RWPE2 (cell line): ENCODE data around the gene CHRNA3.

Experiments used
- ATAC-seq: fragments of 200-7000 bp; cut with Tn5 transposase; 3 replicates; pipeline ENCODE4 v1.9.1; 2021; ENCODE audit warnings: low read depth
- DNase-seq: peaks from one replicate; pipeline ENCODE4 v3.0.0-alpha.2; 2020; ENCODE audit warnings: low spot score
- H3K27ac ChIP-seq: fragments of 450-650 bp; 2 replicates; pipeline ENCODE4 v1.5.1; 2017; ENCODE audit warnings: mild to moderate bottlenecking; ENCODE audit not compliant: poor library complexity, severe bottlenecking
- H3K27me3 ChIP-seq: fragments of 250-450 bp; sonication (Bioruptor Pico); 2 replicates; pipeline ENCODE4 v1.5.1; 2021; ENCODE audit warnings: mild to moderate bottlenecking, moderate library complexity; ENCODE audit not compliant: insufficient read depth, poor library complexity, severe bottlenecking
- H3K36me3 ChIP-seq: fragments of 250-450 bp; sonication (Bioruptor Pico); 2 replicates; pipeline ENCODE4 v1.5.1; 2020; ENCODE audit warnings: low read depth, mild to moderate bottlenecking, moderate library complexity
- H3K4me1 ChIP-seq: fragments of 250-450 bp; sonication (Bioruptor Pico); 2 replicates; pipeline ENCODE4 v1.5.1; 2021; ENCODE audit warnings: mild to moderate bottlenecking, moderate library complexity; ENCODE audit not compliant: insufficient read depth, poor library complexity, severe bottlenecking
- H3K4me3 ChIP-seq: fragments of 250-450 bp; sonication (Bioruptor Pico); 2 replicates; pipeline ENCODE4 v1.5.1; 2021; ENCODE audit warnings: mild to moderate bottlenecking, moderate library complexity; ENCODE audit not compliant: severe bottlenecking
- H3K9me3 ChIP-seq: fragments of 250-450 bp; sonication (Bioruptor Pico); 2 replicates; pipeline ENCODE4 v1.5.1; 2021; ENCODE audit warnings: mild to moderate bottlenecking, moderate library complexity; ENCODE audit not compliant: severe bottlenecking
- CTCF ChIP-seq: fragments of 450-650 bp; IDR thresholded peaks from one replicate; pipeline ENCODE4 v1.5.1; 2017; ENCODE audit warnings: mild to moderate bottlenecking, moderate library complexity; ENCODE audit not compliant: poor library complexity, severe bottlenecking

The CHRNA3 gene

GRCh38 chr15:78654272-78654671 lies 33.5 kb upstream of the CHRNA3 start:
- H3K4me1 ChIP-seq = no peaks in the 10 kb centered on the region
- no peak overlapping the region for H3K27ac ChIP-seq
- ATAC-seq (peak; percentile 86), DNase-seq (no peak)
- no peak overlapping the region for H3K4me3 ChIP-seq
- H3K27me3 ChIP-seq = no peaks in the 10 kb centered on the region
- H3K9me3 ChIP-seq = no peaks in the 10 kb centered on the region
- TF ChIP-seq CTCF = no peak
- no peaks in the 10 kb centered on the region for H3K36me3 ChIP-seq

DNA sequence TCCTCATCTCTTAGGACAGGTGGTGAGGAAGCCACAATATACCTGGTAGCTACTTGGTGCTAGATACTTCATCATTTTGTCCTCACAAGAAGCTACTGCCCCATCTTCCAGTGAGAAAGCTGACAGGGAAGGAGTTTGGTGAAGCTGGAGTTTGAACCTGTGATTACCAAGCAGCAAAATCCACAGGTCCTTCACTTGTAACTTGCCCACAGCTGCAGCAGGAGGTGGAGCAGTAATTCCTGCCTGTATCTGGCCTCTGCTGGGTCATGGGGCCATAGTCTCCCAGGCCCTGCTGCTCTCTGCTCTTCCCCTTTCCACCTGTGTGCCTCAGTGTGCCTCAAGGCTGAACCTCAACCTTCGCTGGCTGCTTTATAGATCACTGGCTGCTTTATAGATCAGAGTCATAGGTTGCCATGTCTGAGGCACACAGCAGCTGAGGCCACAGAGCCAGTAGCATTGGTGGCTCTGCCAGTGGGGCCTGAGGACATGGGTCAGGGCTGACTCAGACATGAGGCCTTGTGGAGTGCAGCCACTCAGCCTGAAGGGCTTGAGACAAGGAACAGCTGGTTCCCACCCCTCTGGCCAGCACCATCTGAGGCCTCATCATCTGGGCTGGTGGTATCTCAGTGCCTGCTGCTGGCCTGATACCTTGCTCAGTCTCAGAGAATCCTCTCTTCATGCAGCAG lies 31.3 kb upstream of the CHRNA3 start:
- TF ChIP-seq CTCF = no peak
- Histone ChIP-seq H3K27ac (no peak overlapping the region), H3K27me3 (no peaks in the 10 kb centered on the region), H3K4me3 (no peak overlapping the region), H3K4me1 (no peaks in the 10 kb centered on the region), H3K36me3 (no peaks in the 10 kb centered on the region), H3K9me3 (no peaks in the 10 kb centered on the region)
- DNase-seq (no peak), ATAC-seq (no peak)

- Histone ChIP-seq H3K4me1 (no peaks in the 10 kb centered on the region), H3K36me3 (no peaks in the 10 kb centered on the region), H3K27me3 (no peaks in the 10 kb centered on the region), H3K27ac (no peak overlapping the region), H3K4me3 (no peak overlapping the region), H3K9me3 (no peaks in the 10 kb centered on the region)
- no peak for DNase-seq
- ATAC-seq = no peak
- no peak for TF ChIP-seq CTCF
These were observed 30.2 kb upstream of the CHRNA3 start for GRCh38 chr15:78651007-78651406.

DNA sequence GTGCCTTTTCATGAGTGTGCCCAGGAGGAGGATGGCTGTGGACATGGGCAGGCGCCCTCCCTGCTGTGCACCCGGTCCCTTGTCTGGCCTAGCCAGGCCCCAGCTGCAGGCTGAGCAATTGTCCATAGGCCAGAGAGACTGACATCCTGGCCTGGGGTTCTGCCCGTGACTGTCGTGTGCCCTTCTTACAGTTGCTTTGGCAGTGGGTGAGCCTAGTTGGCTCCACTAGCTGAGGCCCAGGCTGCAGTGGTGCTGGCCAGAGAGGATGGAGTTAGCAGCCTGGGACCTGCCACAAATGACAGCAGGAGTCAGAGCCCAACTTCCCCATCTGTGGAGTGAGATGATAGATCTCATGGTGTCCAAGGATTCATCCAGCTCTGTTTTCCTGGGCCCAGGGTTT lies 29.2 kb upstream of the CHRNA3 start:
- no peaks in the 10 kb centered on the region for H3K27me3 ChIP-seq
- no peak overlapping the region for H3K4me3 ChIP-seq
- DNase-seq = no peak
- no peaks in the 10 kb centered on the region for H3K4me1 ChIP-seq
- TF ChIP-seq CTCF = no peak
- H3K36me3 ChIP-seq = no peaks in the 10 kb centered on the region
- no peaks in the 10 kb centered on the region for H3K9me3 ChIP-seq
- ATAC-seq = no peak
- no peak overlapping the region for H3K27ac ChIP-seq

DNA sequence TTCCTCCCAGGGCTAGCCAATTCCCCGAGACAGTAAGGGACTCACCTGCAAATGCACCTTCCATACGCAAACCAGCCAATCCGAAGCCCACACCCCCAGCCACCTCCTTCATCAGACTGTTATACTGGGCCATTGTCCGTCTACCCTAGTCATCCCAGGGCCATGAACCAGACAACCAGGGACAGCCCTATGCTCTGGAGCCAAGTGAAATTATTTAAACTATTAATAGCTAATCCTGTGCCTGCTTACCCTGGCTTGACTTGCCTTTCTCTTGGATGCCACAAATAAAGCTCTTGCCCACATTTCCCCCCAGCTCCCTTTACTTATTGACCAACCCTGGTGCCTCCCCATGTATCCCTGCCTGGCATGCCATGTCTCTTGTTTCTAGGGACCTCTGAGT lies 24.2 kb upstream of the CHRNA3 start:
- H3K27ac ChIP-seq = no peak overlapping the region
- no peak overlapping the region for H3K4me3 ChIP-seq
- no peaks in the 10 kb centered on the region for H3K36me3 ChIP-seq
- no peak for ATAC-seq
- TF ChIP-seq CTCF = no peak
- no peaks in the 10 kb centered on the region for H3K27me3 ChIP-seq
- H3K9me3 ChIP-seq = no peaks in the 10 kb centered on the region
- no peak for DNase-seq
- no peaks in the 10 kb centered on the region for H3K4me1 ChIP-seq
